GM18517 (cell line): ENCODE results near the gene MAPK11.
A peak's percentile ranks its signal among the peaks of the same experiment; 100 is the strongest.

Experiments
- ATAC-seq: cut with Tn5 transposase; IDR thresholded peaks from one replicate; pipeline ENCODE4 v1.9.1; 2021; ENCODE audit warnings: mild to moderate bottlenecking, moderate library complexity; ENCODE audit not compliant: unreplicated experiment

MAPK11 gene

GRCh38 chr22:50250555-50251476, 19.4 kb downstream of the MAPK11 start, which contains the start of gene HDAC10:
Gene HDAC10, minus strand, starts transcription at chr22:50251265. Its CDS starts 233 bp downstream, at chr22:50251032.
- peak; percentile 43 for ATAC-seq

- ATAC-seq = no peak
Measured at GRCh38 chr22:50250249-50250554, 20.0 kb downstream of the MAPK11 start.

- ATAC-seq = no peak
Measured at GRCh38 chr22:50249341-50250248, 20.6 kb downstream of the MAPK11 start.

GRCh38 chr22:50248196-50249081, 21.7 kb downstream of the MAPK11 start:
- no peak for ATAC-seq

- no peak for ATAC-seq
Measured at GRCh38 chr22:50247748-50248147, 22.4 kb downstream of the MAPK11 start.

GRCh38 chr22:50246242-50247175, 23.7 kb downstream of the MAPK11 start:
- ATAC-seq = no peak

GRCh38 chr22:50245214-50246072, 24.7 kb downstream of the MAPK11 start:
- ATAC-seq = no peak

GRCh38 chr22:50244420-50245213, 25.6 kb downstream of the MAPK11 start, which contains the start of gene TUBGCP6:
Gene TUBGCP6, minus strand, starts transcription at chr22:50245023. Its CDS starts 564 bp downstream, at chr22:50244459.
- ATAC-seq = peak; percentile 63

GRCh38 chr22:50243685-50244419, 26.3 kb downstream of the MAPK11 start:
- ATAC-seq = no peak

- no peak for ATAC-seq
Measured at GRCh38 chr22:50242406-50242949, 27.7 kb downstream of the MAPK11 start.

GRCh38 chr22:50238755-50239154, 31.4 kb downstream of the MAPK11 start:
- no peak for ATAC-seq

GRCh38 chr22:50236731-50237409, 33.3 kb downstream of the MAPK11 start:
- no peak for ATAC-seq

GRCh38 chr22:50233223-50233622, 37.0 kb downstream of the MAPK11 start:
- ATAC-seq = no peak

GRCh38 chr22:50232481-50233151, 37.6 kb downstream of the MAPK11 start:
- no peak for ATAC-seq

GRCh38 chr22:50229370-50229769, 40.8 kb downstream of the MAPK11 start:
- no peak for ATAC-seq

GRCh38 chr22:50228366-50228765, 41.8 kb downstream of the MAPK11 start:
- no peak for ATAC-seq
